Upper lobe of left lung (tissue), 6 donors: ENCODE measurements around the gene TMEM207. TPM values are rescaled to one million over a fixed set of nuclear protein-coding genes. Genes with fewer than 3 reads are reported as not detected.

Experiments
- ATAC-seq, 2 donors: fragments of 200-7000 bp; cut with Tn5 transposase; one replicate each; pipeline ENCODE4 v1.9.1; 2022; ENCODE audit warnings: mild to moderate bottlenecking in 2 of 2, moderate library complexity in 2 of 2; ENCODE audit not compliant: low FRiP score in 2 of 2
- DNase-seq, 2 donors: peaks; one replicate each; pipeline ENCODE4 v3.0.0-alpha.2; 2019 to 2020
- H3K27ac ChIP-seq, 4 donors: fragments of 200-600 bp; sonication (generic); one replicate each; pipeline ENCODE4 v1.5.1; 2016 to 2019
- H3K27me3 ChIP-seq, 4 donors: fragments of 200-600 bp; sonication (generic); one replicate each; pipeline ENCODE4 v1.5.1; 2017 to 2019
- H3K36me3 ChIP-seq, 4 donors: fragments of 200-600 bp; sonication (generic); one replicate each; pipeline ENCODE4 v1.5.1; 2016 to 2019
- H3K4me1 ChIP-seq, 4 donors: fragments of 200-600 bp; sonication (generic); one replicate each; pipeline ENCODE4 v1.5.1; 2018 to 2019
- H3K4me3 ChIP-seq, 4 donors: fragments of 200-600 bp; sonication (generic); one replicate each; pipeline ENCODE4 v1.5.1; 2017 to 2019; ENCODE audit warnings: mild to moderate bottlenecking in 2 of 4, moderate library complexity in 1 of 4
- H3K9me3 ChIP-seq, 4 donors: fragments of 200-600 bp; sonication (generic); one replicate each; pipeline ENCODE4 v1.5.1; 2018 to 2019
- CTCF ChIP-seq, 6 experiments: fragments of 450-650 bp in 4 of 6; fragments of 200-600 bp in 2 of 6; sonication (generic) in 2 of 6; IDR thresholded peaks; one replicate each; pipeline ENCODE4 v1.5.1; 2016 to 2019; ENCODE audit warnings: antibody characterized with exemption in 6 of 6
- EP300 ChIP-seq, 4 donors: sonication (generic); formaldehyde crosslinking; IDR thresholded peaks; one replicate each; pipeline ENCODE4 v1.5.1; 2017; ENCODE audit warnings: antibody characterized with exemption in 4 of 4, control low read depth in 2 of 4
- POLR2A ChIP-seq, 4 donors: fragments of 450-650 bp; IDR thresholded peaks; one replicate each; pipeline ENCODE4 v1.5.1; 2016 to 2017; ENCODE audit warnings: antibody characterized with exemption in 4 of 4, mild to moderate bottlenecking in 2 of 4
- POLR2AphosphoS5 ChIP-seq, 2 donors: sonication (generic); formaldehyde crosslinking; IDR thresholded peaks; one replicate each; pipeline ENCODE4 v1.5.1; 2017; ENCODE audit warnings: antibody characterized with exemption in 2 of 2
- WGBS, 2 donors: methylation state at CpG; one replicate each; pipeline ENCODE4 v1.1.5; 2017 to 2018; 5-methylcytosine and 5-hydroxymethylcytosine counted together
- total RNA-seq, 6 donors: library from RNA; depleted of rRNA in 4 of 6; stranded (reverse); fragments of >200 nt in 4 of 6; gene quantifications; one replicate each; pipeline versions ENCODE4 v1.1.0 to v1.2.1, GENCODE V29; 2016 to 2021
- donor health status: DM: no; HTN: no; CAD: no; lungs with moderate emphysema.
- donor health status: DM: no; HTN: yes; CAD: no; lungs with severe emphysema.

The TMEM207 gene
- total RNA-seq, 6 donors from 2014 or later = not detected

GRCh38 chr3:190491533-190492054, 41.9 kb upstream of the TMEM207 start:
- H3K27ac ChIP-seq = no peak overlapping the region
- no peaks in the 10 kb centered on the region for H3K36me3 ChIP-seq
- no peak for DNase-seq
- 74 to 80% methylated on average over 4 of the region's 4 CpGs for WGBS, 2 donors
- no peaks in the 10 kb centered on the region for H3K27me3 ChIP-seq
- ATAC-seq = no peak
- H3K4me1 ChIP-seq = no peaks in the 10 kb centered on the region
- H3K4me3 ChIP-seq = no peak overlapping the region
- TF ChIP-seq POLR2AphosphoS5 (IDR thresholded peaks at IDR 0.05) (no peak), EP300 (IDR thresholded peaks at IDR 0.05) (no peak), CTCF (IDR thresholded peaks at IDR 0.05) (no peak), POLR2A (IDR thresholded peaks at IDR 0.05) (no peak)
- H3K9me3 ChIP-seq = no peaks in the 10 kb centered on the region

- Histone ChIP-seq H3K4me3 (no peak overlapping the region), H3K36me3 (no peaks in the 10 kb centered on the region), H3K9me3 (no peaks in the 10 kb centered on the region), H3K27ac (no peak overlapping the region), H3K4me1 (no peaks in the 10 kb centered on the region), H3K27me3 (no peaks in the 10 kb centered on the region)
- WGBS, 2 donors = 71 to 76% methylated on average over 4 of the region's 4 CpGs
- ATAC-seq (no peak), DNase-seq (no peak)
- no peak for TF ChIP-seq POLR2A (IDR thresholded peaks at IDR 0.05)
- no peak for TF ChIP-seq POLR2AphosphoS5 (IDR thresholded peaks at IDR 0.05)
- no peak for TF ChIP-seq EP300 (IDR thresholded peaks at IDR 0.05)
- TF ChIP-seq CTCF (IDR thresholded peaks at IDR 0.05) = no peak
These were observed 37.4 kb upstream of the TMEM207 start for GRCh38 chr3:190486908-190487607.

GRCh38 chr3:190486533-190486864, 36.8 kb upstream of the TMEM207 start:
- H3K4me1 ChIP-seq = no peaks in the 10 kb centered on the region
- no peaks in the 10 kb centered on the region for H3K27me3 ChIP-seq
- WGBS, 2 donors = 5 to 17% methylated on average over 1 of the region's 1 CpG
- no peaks in the 10 kb centered on the region for H3K36me3 ChIP-seq
- no peak for ATAC-seq
- H3K4me3 ChIP-seq = no peak overlapping the region
- DNase-seq = no peak
- TF ChIP-seq EP300 (IDR thresholded peaks at IDR 0.05) (no peak), POLR2AphosphoS5 (IDR thresholded peaks at IDR 0.05) (no peak), CTCF (IDR thresholded peaks at IDR 0.05) (no peak), POLR2A (IDR thresholded peaks at IDR 0.05) (no peak)
- no peaks in the 10 kb centered on the region for H3K9me3 ChIP-seq
- no peak overlapping the region for H3K27ac ChIP-seq

DNA sequence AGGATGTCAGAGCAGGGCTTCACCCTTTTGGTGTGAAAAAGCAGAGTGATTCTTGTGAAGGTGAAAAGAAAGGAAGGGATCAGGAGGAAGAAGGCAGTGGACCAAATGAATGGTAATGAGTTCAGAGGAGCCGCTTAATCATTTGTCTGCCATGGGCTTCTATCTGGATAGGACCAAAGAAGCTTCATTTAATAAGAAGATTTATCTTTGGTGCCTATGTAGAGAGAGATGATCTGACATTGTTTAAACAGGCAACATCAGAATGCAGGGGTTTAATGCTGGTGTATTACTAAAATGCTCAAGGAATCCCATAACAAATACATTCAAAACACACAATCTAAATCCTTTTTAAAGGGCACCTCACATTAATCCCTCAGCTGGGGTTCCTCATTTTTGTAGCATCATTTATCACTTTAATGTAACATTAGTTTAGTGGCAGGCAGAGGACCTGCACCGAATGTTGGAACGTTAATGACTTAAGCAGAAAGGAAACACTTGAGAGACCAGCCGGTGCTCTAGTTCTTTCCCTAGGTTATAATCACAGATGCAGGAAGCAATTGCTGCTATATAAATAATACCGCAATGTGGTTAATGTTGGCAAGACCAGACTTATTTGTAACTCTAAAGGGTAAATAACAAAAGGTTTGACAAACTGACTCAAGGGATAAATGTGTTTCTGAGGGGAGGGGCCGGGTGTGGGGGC, 36.3 kb upstream of the TMEM207 start:
- H3K4me1 ChIP-seq = no peaks in the 10 kb centered on the region
- no peaks in the 10 kb centered on the region for H3K27me3 ChIP-seq
- ATAC-seq (no peak), DNase-seq (no peak)
- H3K4me3 ChIP-seq = no peak overlapping the region
- H3K27ac ChIP-seq = no peak overlapping the region
- 17 to 19% methylated on average over 6 of the region's 6 CpGs for WGBS, 2 donors
- TF ChIP-seq POLR2A (IDR thresholded peaks at IDR 0.05) (no peak), CTCF (IDR thresholded peaks at IDR 0.05) (no peak), EP300 (IDR thresholded peaks at IDR 0.05) (no peak), POLR2AphosphoS5 (IDR thresholded peaks at IDR 0.05) (no peak)
- no peaks in the 10 kb centered on the region for H3K36me3 ChIP-seq
- no peaks in the 10 kb centered on the region for H3K9me3 ChIP-seq
